Measurements from ENCODE around the gene SLC52A3. TPM values are rescaled to one million over a fixed set of nuclear protein-coding genes. Genes with fewer than 3 reads are reported as not detected.
"Not testable (repeated sequence)": the region's sequence is repeated elsewhere in the genome, so short reads cannot be mapped to it uniquely, and the experiment has no call there.

Gene SLC52A3
- polyA plus RNA-seq, 2 of the 4 experiments (the other 2 are of a cell fraction): 0.56 to 0.63 TPM

DNA sequence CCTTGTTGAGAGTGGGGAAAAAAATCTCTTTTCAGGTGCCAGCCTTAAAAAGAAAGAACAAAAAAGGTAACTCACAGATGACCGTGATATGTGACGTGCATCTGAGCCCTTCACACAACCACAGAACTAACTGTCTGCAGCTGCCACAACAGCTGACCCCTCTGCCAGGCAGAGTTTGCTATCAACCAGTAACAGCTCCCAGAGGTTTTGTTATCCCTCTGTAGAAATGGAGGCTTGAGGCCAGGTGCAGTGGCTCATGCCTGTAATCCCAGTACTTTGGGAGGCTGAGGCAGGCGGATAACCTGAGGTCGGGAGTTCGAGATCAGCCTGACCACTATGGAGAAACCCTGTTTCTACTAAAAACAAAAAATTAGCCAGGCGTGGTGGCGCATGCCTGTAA lies 42.8 kb downstream of the SLC52A3 start:
- DNase-seq (ENCODE audit: low read depth in 1 of 2, low spot score in 1 of 2) (no peak), ATAC-seq (no peak), FAIRE-seq (no peak)
- no peak for TF ChIP-seq ZNF302 (CRISPR knock-in tag; IDR thresholded peaks at IDR 0.05)
- Histone ChIP-seq H3K4me2 (no peak overlapping the region), H3K9me3 (no peaks in the 10 kb centered on the region), H3K4me3 (no peak overlapping the region), H3K4me1 (0 out of 3 replicates have a peak, but pooled peaks cover 3% of the 10 kb centered on the region), H3K27ac (no peak overlapping the region)
- WGBS (ENCODE audit: missing lambda C conversion rate): 92% methylated on average over 7 of the region's 7 CpGs
- ChIA-PET POLR2A (no interaction called here), CTCF (interaction anchor here (1.3 to 18.0 kb wide), 5 partner anchors 13 to 157 kb away, joined by 5 to 432 read pairs (median 29); no protein-coding TSS in a partner anchor)

DNA sequence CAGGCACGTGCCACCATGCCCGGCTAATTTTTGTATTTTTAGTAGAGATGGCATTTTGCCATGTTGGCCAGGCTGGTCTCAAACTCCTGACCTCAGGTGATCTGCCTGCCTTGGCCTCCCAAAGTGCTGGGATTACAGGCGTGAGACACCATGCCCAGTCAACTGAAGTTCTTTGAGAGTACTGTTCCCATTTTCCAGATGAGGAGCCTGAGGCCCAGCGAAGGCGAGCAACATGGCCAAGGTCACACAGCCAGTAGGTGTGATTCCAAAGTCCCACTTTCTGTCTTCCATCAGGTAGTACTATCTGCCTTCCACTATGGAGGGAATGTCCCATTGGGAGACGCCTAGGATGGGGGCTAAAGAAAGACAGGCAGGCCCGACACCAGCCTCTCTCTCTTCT lies 43.5 kb downstream of the SLC52A3 start:
- WGBS (ENCODE audit: missing lambda C conversion rate): 78% methylated on average over 7 of the region's 7 CpGs
- H3K4me3 ChIP-seq; H3K27ac ChIP-seq; FAIRE-seq; POLR2A ChIA-PET; H3K4me2 ChIP-seq; H3K9me3 ChIP-seq; H3K4me1 ChIP-seq; ATAC-seq; DNase-seq (ENCODE audit: low read depth in 1 of 2, low spot score in 1 of 2): not testable (repeated sequence)
- CTCF ChIA-PET: interaction anchor here (0.7 to 18.0 kb wide), 4 partner anchors 14 to 285 kb away, joined by 3 to 432 read pairs (median 32); no protein-coding TSS in a partner anchor

DNA sequence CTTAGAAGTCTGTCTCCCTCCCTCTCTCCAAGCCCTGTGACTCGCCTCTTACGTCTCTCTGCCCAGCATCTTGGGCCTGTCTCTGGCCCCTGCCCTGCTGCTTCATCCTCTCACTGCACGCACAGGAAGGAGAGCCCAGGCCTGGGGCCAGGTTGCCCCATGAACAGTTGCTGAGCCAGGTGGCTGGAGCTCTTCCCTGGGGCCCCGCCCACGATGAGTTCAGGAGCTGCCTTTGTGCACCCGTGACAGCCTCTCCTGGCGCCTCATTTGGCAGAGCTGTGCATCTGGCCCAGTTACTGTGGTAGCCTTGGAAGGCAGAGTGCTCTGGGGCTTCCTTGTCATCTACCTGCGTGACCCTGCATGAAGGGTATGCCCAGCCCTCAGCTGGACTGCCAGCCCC lies 44.5 kb downstream of the SLC52A3 start:
- WGBS (ENCODE audit: missing lambda C conversion rate): 87% methylated on average over 4 of the region's 8 CpGs

DNA sequence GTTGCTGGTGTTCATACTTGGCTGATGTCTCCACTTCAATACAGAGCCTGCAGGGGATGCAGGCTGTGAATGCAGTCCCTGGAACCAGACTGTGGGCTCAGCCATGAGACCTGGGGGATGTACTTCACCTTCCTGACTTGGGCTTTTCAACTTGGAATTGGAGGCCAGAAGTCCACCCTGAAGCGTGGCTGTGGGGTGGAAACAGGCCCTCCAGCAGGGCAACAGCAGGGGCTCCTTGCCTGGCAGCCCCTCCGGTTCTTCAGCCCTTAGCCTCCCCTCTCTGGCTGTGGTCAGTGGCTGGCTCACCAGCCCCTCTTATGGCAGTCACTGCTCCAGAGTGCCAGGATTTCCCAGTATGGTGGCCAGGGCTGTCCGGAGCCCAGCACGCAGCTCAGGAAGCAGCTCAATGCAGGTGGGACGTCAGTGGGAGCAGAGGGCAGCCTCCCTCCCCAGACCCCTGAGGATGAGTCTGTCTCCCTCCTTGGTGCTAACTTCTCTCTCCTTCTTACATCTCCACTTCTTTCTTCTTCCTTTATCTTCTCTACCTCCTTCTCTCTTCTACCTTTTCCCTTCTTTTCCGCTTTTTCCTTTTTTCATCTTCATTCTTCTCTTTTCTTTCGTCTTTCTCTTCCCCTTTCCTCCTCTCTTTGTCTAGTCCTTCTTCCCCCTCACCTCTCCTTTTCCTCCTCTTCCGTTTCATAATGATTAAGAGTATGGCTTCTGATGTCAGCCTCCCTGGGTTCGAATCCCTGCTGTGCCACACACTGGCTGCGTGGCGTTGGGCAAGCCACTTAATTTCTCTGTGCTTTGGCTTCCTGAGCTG lies 45.3 kb downstream of the SLC52A3 start:
- H3K27ac ChIP-seq: no peak overlapping the region
- DNase-seq (ENCODE audit: low read depth in 1 of 2, low spot score in 1 of 2) (no peak), FAIRE-seq (no peak), ATAC-seq (no peak; a peak in 1 of 6 replicates)
- CTCF ChIA-PET: interaction anchor here (0.6 to 1.5 kb wide), 7 partner anchors 13 to 162 kb away, joined by 3 to 8 read pairs (median 4); no protein-coding TSS in a partner anchor
- H3K4me1 ChIP-seq: no peaks in the 10 kb centered on the region
- no peak overlapping the region for H3K4me2 ChIP-seq
- POLR2A ChIA-PET: no interaction called here
- TF ChIP-seq CBX2 (IDR thresholded peaks at IDR 0.05; ENCODE audit: borderline replicate concordance, low read depth): no peak
- no peaks in the 10 kb centered on the region for H3K9me3 ChIP-seq
- WGBS (ENCODE audit: missing lambda C conversion rate): 69% methylated on average over 11 of the region's 11 CpGs
- no peak overlapping the region for H3K4me3 ChIP-seq

More for the DNA sequence above, 44.5 kb downstream of the SLC52A3 start:
- H3K9me3 ChIP-seq: no peaks in the 10 kb centered on the region
- H3K27ac ChIP-seq: no peak overlapping the region
- ATAC-seq (no peak), DNase-seq (ENCODE audit: low read depth in 1 of 2, low spot score in 1 of 2) (no peak), FAIRE-seq (no peak)
- H3K4me1 ChIP-seq: 0 out of 3 replicates have a peak, but pooled peaks cover 2% of the 10 kb centered on the region
- TF ChIP-seq GATA3 (IDR thresholded peaks at IDR 0.05; ENCODE audit: borderline replicate concordance) (no peak), PHF8 (IDR thresholded peaks at IDR 0.05; ENCODE audit: borderline replicate concordance, low read depth) (no peak), MAFK (IDR thresholded peaks at IDR 0.05; ENCODE audit: partially characterized antibody) (no peak), EHMT2 (IDR thresholded peaks at IDR 0.05; ENCODE audit: low read depth) (no peak), ZNF302 (CRISPR knock-in tag; IDR thresholded peaks at IDR 0.05) (no peak), MAZ (IDR thresholded peaks at IDR 0.05; ENCODE audit: borderline replicate concordance, low read depth, low read length) (no peak)
- ChIA-PET POLR2A (no interaction called here), CTCF (interaction anchor here (0.6 to 1.3 kb wide), 7 partner anchors 13 to 163 kb away, joined by 3 to 8 read pairs (median 3); no protein-coding TSS in a partner anchor)
- H3K4me2 ChIP-seq: no peak overlapping the region
- no peak overlapping the region for H3K4me3 ChIP-seq

DNA sequence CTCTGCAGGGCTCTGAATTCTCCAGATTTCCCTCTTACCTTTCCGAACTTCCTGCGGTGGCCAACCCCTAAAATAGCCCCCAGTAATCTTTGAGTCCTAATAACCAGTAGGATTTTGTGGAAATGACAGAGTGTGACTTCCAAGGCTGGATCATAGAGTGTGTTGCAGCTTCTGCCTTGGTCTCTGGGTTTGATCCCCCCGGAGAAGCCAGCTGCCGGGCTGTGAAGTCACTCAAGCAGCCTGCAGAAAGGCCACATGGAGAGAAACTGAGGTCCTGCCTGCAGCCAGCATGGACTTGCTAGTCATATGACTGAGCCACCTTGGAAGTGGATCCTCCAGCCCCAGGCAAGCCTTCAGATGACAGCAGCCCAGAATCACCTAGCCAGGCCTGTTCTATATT lies 46.4 kb downstream of the SLC52A3 start:
- ATAC-seq (no peak), FAIRE-seq (no peak), DNase-seq (ENCODE audit: low read depth in 1 of 2, low spot score in 1 of 2) (no peak)
- WGBS (ENCODE audit: missing lambda C conversion rate): 66% methylated on average over 4 of the region's 4 CpGs
- no peak overlapping the region for H3K4me2 ChIP-seq
- no peak overlapping the region for H3K4me3 ChIP-seq
- ChIA-PET CTCF (interaction anchor here (1.1 to 1.5 kb wide), 3 partner anchors 10 to 161 kb away, joined by 4 to 5 read pairs (median 4); no protein-coding TSS in a partner anchor), POLR2A (no interaction called here)
- H3K4me1 ChIP-seq: no peaks in the 10 kb centered on the region
- H3K9me3 ChIP-seq: no peaks in the 10 kb centered on the region
- no peak for TF ChIP-seq RAD21 (conservative IDR thresholded peaks at IDR 0.05 in 1 of 2, IDR thresholded peaks at IDR 0.05 in 1 of 2)
- no peak for TF ChIP-seq HOXA7 (CRISPR knock-in tag; IDR thresholded peaks at IDR 0.05)
- TF ChIP-seq, protein P1, sequence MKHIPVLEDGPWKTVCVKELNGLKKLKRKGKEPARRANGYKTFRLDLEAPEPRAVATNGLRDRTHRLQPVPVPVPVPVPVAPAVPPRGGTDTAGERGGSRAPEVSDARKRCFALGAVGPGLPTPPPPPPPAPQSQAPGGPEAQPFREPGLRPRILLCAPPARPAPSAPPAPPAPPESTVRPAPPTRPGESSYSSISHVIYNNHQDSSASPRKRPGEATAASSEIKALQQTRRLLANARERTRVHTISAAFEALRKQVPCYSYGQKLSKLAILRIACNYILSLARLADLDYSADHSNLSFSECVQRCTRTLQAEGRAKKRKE (CRISPR knock-in tag; IDR thresholded peaks at IDR 0.05; ENCODE audit: low read depth): no peak
- no peak for TF ChIP-seq FOXS1 (CRISPR knock-in tag; IDR thresholded peaks at IDR 0.05)
- TF ChIP-seq EHMT2 (IDR thresholded peaks at IDR 0.05; ENCODE audit: low read depth): no peak
- TF ChIP-seq CBX2 (IDR thresholded peaks at IDR 0.05; ENCODE audit: borderline replicate concordance, low read depth): no peak
- TF ChIP-seq KDM1A (IDR thresholded peaks at IDR 0.05; ENCODE audit: low read depth): no peak
- no peak overlapping the region for H3K27ac ChIP-seq
